Measurements from ENCODE around the gene LRPAP1. TPM values are rescaled to one million over a fixed set of nuclear protein-coding genes. Genes with fewer than 3 reads are reported as not detected.
"Not testable (repeated sequence)": the region's sequence is repeated elsewhere in the genome, so short reads cannot be mapped to it uniquely, and the experiment has no call there.

Gene LRPAP1
- total RNA-seq, 2 experiments from 2014 or later: 58.2 to 61.2 TPM

GRCh38 chr4:3570923-3571322 lies 38.7 kb upstream of the LRPAP1 start:
- not testable (repeated sequence) for H3K4me3 Mint-ChIP-seq

GRCh38 chr4:3569611-3570010 lies 37.4 kb upstream of the LRPAP1 start:
- not testable (repeated sequence) for H3K4me3 Mint-ChIP-seq, H3K4me1 Mint-ChIP-seq, H3K27ac Mint-ChIP-seq, H3K9me3 Mint-ChIP-seq, H3K36me3 Mint-ChIP-seq, H3K27me3 Mint-ChIP-seq, DNase-seq

More at GRCh38 chr4:3570923-3571322, 38.7 kb upstream of the LRPAP1 start:
- not testable (repeated sequence) for H3K36me3 Mint-ChIP-seq, DNase-seq, H3K27me3 Mint-ChIP-seq, H3K4me1 Mint-ChIP-seq, H3K9me3 Mint-ChIP-seq, H3K27ac Mint-ChIP-seq

GRCh38 chr4:3566701-3567100 lies 34.5 kb upstream of the LRPAP1 start:
- H3K27me3 Mint-ChIP-seq, H3K36me3 Mint-ChIP-seq, H3K9me3 Mint-ChIP-seq, H3K27ac Mint-ChIP-seq, DNase-seq, H3K4me3 Mint-ChIP-seq, H3K4me1 Mint-ChIP-seq: not testable (repeated sequence)

GRCh38 chr4:3566301-3566700 lies 34.1 kb upstream of the LRPAP1 start:
- H3K27ac Mint-ChIP-seq, H3K9me3 Mint-ChIP-seq, H3K4me1 Mint-ChIP-seq, H3K4me3 Mint-ChIP-seq, H3K27me3 Mint-ChIP-seq, DNase-seq, H3K36me3 Mint-ChIP-seq: not testable (repeated sequence)

- not testable (repeated sequence) for H3K27me3 Mint-ChIP-seq, H3K27ac Mint-ChIP-seq, H3K4me3 Mint-ChIP-seq, H3K4me1 Mint-ChIP-seq, DNase-seq, H3K36me3 Mint-ChIP-seq, H3K9me3 Mint-ChIP-seq
Measured at GRCh38 chr4:3564948-3565347, 32.7 kb upstream of the LRPAP1 start.

GRCh38 chr4:3563403-3563802 lies 31.2 kb upstream of the LRPAP1 start:
- H3K27me3 Mint-ChIP-seq: no peaks in the 10 kb centered on the region
- H3K27ac Mint-ChIP-seq: no peak overlapping the region
- no peak overlapping the region for H3K4me3 Mint-ChIP-seq
- no peaks in the 10 kb centered on the region for H3K9me3 Mint-ChIP-seq
- no peaks in the 10 kb centered on the region for H3K4me1 Mint-ChIP-seq
- no peaks in the 10 kb centered on the region for H3K36me3 Mint-ChIP-seq
- DNase-seq: no peak

GRCh38 chr4:3562127-3562526 lies 29.9 kb upstream of the LRPAP1 start:
- not testable (repeated sequence) for H3K4me1 Mint-ChIP-seq, H3K9me3 Mint-ChIP-seq, DNase-seq, H3K4me3 Mint-ChIP-seq, H3K27ac Mint-ChIP-seq, H3K36me3 Mint-ChIP-seq, H3K27me3 Mint-ChIP-seq

GRCh38 chr4:3560465-3560864 lies 28.2 kb upstream of the LRPAP1 start:
- not testable (repeated sequence) for H3K4me3 Mint-ChIP-seq, H3K27ac Mint-ChIP-seq, H3K36me3 Mint-ChIP-seq, H3K4me1 Mint-ChIP-seq, H3K27me3 Mint-ChIP-seq, H3K9me3 Mint-ChIP-seq, DNase-seq

GRCh38 chr4:3559381-3560290 lies 27.4 kb upstream of the LRPAP1 start:
- not testable (repeated sequence) for H3K27me3 Mint-ChIP-seq, H3K4me3 Mint-ChIP-seq, H3K27ac Mint-ChIP-seq, H3K36me3 Mint-ChIP-seq, H3K4me1 Mint-ChIP-seq, DNase-seq, H3K9me3 Mint-ChIP-seq

GRCh38 chr4:3558514-3558836 lies 26.3 kb upstream of the LRPAP1 start:
- H3K36me3 Mint-ChIP-seq, H3K9me3 Mint-ChIP-seq, H3K27ac Mint-ChIP-seq, H3K4me3 Mint-ChIP-seq, H3K27me3 Mint-ChIP-seq, DNase-seq, H3K4me1 Mint-ChIP-seq: not testable (repeated sequence)

GRCh38 chr4:3557676-3558513 lies 25.7 kb upstream of the LRPAP1 start:
- not testable (repeated sequence) for H3K4me3 Mint-ChIP-seq, H3K36me3 Mint-ChIP-seq, DNase-seq, H3K9me3 Mint-ChIP-seq, H3K27me3 Mint-ChIP-seq, H3K4me1 Mint-ChIP-seq, H3K27ac Mint-ChIP-seq

GRCh38 chr4:3557088-3557492 lies 24.9 kb upstream of the LRPAP1 start:
- not testable (repeated sequence) for H3K9me3 Mint-ChIP-seq, H3K4me1 Mint-ChIP-seq, H3K4me3 Mint-ChIP-seq, H3K36me3 Mint-ChIP-seq, H3K27me3 Mint-ChIP-seq, DNase-seq, H3K27ac Mint-ChIP-seq

GRCh38 chr4:3556244-3556867 lies 24.1 kb upstream of the LRPAP1 start:
- not testable (repeated sequence) for H3K9me3 Mint-ChIP-seq, H3K4me3 Mint-ChIP-seq, H3K27ac Mint-ChIP-seq, H3K4me1 Mint-ChIP-seq, DNase-seq, H3K36me3 Mint-ChIP-seq, H3K27me3 Mint-ChIP-seq

GRCh38 chr4:3555459-3556070 lies 23.3 kb upstream of the LRPAP1 start:
- not testable (repeated sequence) for H3K27me3 Mint-ChIP-seq, DNase-seq, H3K36me3 Mint-ChIP-seq, H3K4me1 Mint-ChIP-seq, H3K9me3 Mint-ChIP-seq, H3K4me3 Mint-ChIP-seq, H3K27ac Mint-ChIP-seq

- DNase-seq, H3K36me3 Mint-ChIP-seq: not testable (repeated sequence)
Measured at GRCh38 chr4:3551366-3551765, 19.1 kb upstream of the LRPAP1 start.

More at GRCh38 chr4:3551366-3551765, 19.1 kb upstream of the LRPAP1 start:
- H3K27me3 Mint-ChIP-seq, H3K9me3 Mint-ChIP-seq, H3K4me1 Mint-ChIP-seq, H3K4me3 Mint-ChIP-seq, H3K27ac Mint-ChIP-seq: not testable (repeated sequence)
